AG04449 (cell line): ENCODE data around the gene MTURN.

ENCODE experiments used
- CTCF ChIA-PET: fragments of 350-600 bp; formaldehyde crosslinking; extraction: SDS; loops from one replicate; lab custom pipeline; 2021; ENCODE audit warnings: antibody characterized with exemption; lab: Yijun Ruan, JAX
- POLR2A ChIA-PET: fragments of 400-600, 350-600 bp; formaldehyde crosslinking; extraction: SDS; loops from one replicate; lab custom pipeline; 2020; ENCODE audit warnings: antibody characterized with exemption, inconsistent platforms; lab: Yijun Ruan, JAX
- DNase-seq: peaks from one replicate; pipeline ENCODE4 v3.0.0-alpha.2; 2010; ENCODE audit warnings: low read depth, low spot score
- H3K4me3 ChIP-seq: 2 replicates; pipeline ENCODE4 v1.5.1; 2011; ENCODE audit warnings: low read depth, mild to moderate bottlenecking, control low read depth, low read length
- TF ChIP-seq, protein P1 (sequence below): IDR thresholded peaks from one replicate; pipeline ENCODE4 v1.5.1; 2011; ENCODE audit warnings: mild to moderate bottlenecking, moderate library complexity, low read length, control low read depth, inconsistent platforms; ENCODE audit not compliant: insufficient read depth; ENCODE audit errors: missing control alignments

Gene MTURN

DNA sequence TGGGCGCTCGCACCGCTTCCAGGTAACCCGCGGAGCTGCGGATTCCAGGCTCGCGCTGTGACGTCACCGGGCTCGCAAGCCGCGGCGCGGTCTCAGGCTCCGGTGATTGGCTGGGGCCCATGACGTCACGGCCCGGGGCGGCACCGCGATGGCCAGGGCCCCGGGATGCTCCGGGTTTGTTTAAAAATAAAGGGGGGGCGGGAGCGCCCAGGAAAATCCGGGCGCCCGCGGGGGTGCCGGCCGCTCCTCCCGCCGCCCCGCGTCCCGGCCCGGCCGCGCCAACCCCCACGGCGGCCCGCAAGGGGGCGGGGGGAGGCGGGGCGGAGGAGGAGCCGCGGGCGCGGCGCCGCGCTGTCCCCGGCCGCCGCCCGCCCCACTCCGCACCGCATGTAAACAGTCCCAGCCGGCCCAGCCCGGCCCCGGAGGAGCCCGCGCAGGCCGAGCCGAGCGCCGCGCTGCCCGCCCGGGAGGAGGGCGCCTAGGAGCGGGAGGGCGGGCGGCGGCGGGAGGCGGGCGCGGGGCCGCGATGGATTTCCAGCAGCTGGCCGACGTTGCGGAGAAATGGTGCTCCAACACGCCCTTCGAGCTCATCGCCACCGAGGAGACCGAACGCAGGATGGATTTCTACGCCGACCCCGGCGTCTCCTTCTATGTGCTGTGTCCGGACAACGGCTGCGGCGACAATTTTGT, at the start of gene MTURN:
Gene MTURN (plus strand): TSS at position 376 of the 690 bp plus-strand sequence. CDS start 151 bp downstream, at position 527.
- POLR2A ChIA-PET = interaction anchor here (1.0 kb wide), 1 partner anchor 43 kb away, joined by 3 read pairs; no protein-coding TSS in a partner anchor
- peak within 1 kb of the TSS; percentile 83 for H3K4me3 ChIP-seq
- CTCF ChIA-PET = interaction anchor here (0.8 to 1.8 kb wide), 8 partner anchors 9 to 429 kb away, joined by 3 to 6 read pairs (median 4); no protein-coding TSS in a partner anchor
- DNase-seq = no peak
- TF ChIP-seq, protein P1, sequence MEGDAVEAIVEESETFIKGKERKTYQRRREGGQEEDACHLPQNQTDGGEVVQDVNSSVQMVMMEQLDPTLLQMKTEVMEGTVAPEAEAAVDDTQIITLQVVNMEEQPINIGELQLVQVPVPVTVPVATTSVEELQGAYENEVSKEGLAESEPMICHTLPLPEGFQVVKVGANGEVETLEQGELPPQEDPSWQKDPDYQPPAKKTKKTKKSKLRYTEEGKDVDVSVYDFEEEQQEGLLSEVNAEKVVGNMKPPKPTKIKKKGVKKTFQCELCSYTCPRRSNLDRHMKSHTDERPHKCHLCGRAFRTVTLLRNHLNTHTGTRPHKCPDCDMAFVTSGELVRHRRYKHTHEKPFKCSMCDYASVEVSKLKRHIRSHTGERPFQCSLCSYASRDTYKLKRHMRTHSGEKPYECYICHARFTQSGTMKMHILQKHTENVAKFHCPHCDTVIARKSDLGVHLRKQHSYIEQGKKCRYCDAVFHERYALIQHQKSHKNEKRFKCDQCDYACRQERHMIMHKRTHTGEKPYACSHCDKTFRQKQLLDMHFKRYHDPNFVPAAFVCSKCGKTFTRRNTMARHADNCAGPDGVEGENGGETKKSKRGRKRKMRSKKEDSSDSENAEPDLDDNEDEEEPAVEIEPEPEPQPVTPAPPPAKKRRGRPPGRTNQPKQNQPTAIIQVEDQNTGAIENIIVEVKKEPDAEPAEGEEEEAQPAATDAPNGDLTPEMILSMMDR = no peak

DNA sequence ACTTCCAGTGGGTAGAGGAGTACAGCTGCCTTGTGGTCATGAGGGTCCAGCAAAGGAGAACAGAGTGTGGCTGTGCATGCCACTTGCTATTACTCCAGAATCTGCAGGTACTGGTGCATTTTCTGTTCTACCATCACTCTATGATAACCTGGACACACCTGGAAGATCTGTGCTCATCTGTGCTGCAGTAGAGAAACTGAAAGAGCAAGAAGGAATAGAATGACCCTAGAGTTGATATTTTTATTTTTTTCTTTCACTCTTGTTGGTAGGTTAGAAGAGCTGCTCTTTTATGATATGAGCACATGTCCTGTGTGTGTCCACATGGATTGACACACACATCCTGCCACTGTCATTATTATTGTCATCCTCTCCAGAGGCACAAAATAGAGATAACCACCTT, 48.3 kb upstream of the MTURN start:
- TF ChIP-seq, protein P1 = no peak
- no peak for DNase-seq
- ChIA-PET POLR2A (no interaction called here), CTCF (interaction anchor here (0.5 to 9.3 kb wide), 2 partner anchors 12 to 25 kb away, joined by 3 to 84 read pairs; no protein-coding TSS in a partner anchor)
- H3K4me3 ChIP-seq = no peak overlapping the region

- POLR2A ChIA-PET = no interaction called here
- CTCF ChIA-PET = interaction anchor here (0.5 to 9.3 kb wide), 3 partner anchors 13 to 47 kb away, joined by 3 to 84 read pairs (median 3); no protein-coding TSS in a partner anchor
- DNase-seq = no peak
- TF ChIP-seq, protein P1 = no peak
- no peak overlapping the region for H3K4me3 ChIP-seq
These were observed 47.4 kb upstream of the MTURN start for GRCh38 chr7:30087371-30087770.

GRCh38 chr7:30088362-30088761, 46.4 kb upstream of the MTURN start:
- no peak for DNase-seq
- H3K4me3 ChIP-seq = no peak overlapping the region
- ChIA-PET CTCF (interaction anchor here (0.8 to 9.3 kb wide), 2 partner anchors 14 to 46 kb away, joined by 3 to 84 read pairs; no protein-coding TSS in a partner anchor), POLR2A (no interaction called here)
- TF ChIP-seq, protein P1 = no peak

DNA sequence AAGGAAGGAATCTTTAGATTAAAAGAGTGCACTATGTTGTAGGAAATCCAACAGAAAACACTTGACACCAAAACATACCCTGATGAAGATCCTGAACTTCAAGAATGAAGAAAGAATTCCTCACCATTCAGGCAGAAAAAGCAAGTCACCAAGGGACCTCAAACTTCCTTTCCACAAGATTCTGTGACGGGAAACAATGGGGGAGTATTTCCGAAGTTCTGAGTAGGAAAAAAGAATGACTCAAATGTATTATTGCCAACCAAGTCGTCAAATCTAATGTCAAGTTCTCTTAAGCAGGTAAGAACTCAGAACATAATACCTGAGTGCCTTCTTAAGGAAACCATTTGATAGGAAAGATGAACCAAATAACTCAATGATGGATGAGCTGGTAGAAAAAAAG, 44.7 kb upstream of the MTURN start:
- H3K4me3 ChIP-seq = no peak overlapping the region
- no peak for DNase-seq
- CTCF ChIA-PET = interaction anchor here (1.5 to 9.3 kb wide), 3 partner anchors 12 to 28 kb away, joined by 4 to 84 read pairs (median 6); no protein-coding TSS in a partner anchor
- POLR2A ChIA-PET = no interaction called here
- TF ChIP-seq, protein P1 = no peak

DNA sequence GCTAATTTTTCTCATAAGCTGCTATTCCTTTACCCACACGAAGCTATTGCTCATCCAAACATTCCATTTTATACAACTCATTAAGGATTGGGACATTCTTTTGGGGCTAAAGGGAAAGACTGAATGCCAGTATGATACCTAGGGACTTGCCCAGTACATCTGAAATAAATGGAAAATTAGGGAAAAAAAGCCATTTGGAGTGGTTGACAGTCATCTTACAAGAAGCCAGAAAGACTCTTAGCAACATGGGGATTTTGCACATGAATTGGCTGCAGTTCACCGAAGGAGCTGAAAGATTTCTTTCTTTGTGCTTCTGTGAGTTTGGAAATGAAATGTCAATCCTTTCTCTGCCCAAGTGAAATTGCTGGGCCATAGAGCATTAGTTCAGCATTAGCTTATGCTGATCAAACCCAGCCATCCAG, 43.3 kb upstream of the MTURN start:
- ChIA-PET POLR2A (interaction anchor here (0.9 kb wide), 1 partner anchor 43 kb away, joined by 3 read pairs; the partner anchor contains the start of gene MTURN), CTCF (interaction anchor here (1.0 to 9.3 kb wide), 2 partner anchors 17 to 169 kb away, joined by 3 to 84 read pairs; no protein-coding TSS in a partner anchor)
- peak; percentile 74 for DNase-seq
- H3K4me3 ChIP-seq = no peak overlapping the region
- TF ChIP-seq, protein P1 = no peak
